HepG2 (cell line): ENCODE measurements around the gene LSMEM2. TPM values are rescaled to one million over a fixed set of nuclear protein-coding genes. Genes with fewer than 3 reads are reported as not detected.

ENCODE experiments used
- CAMTA2 ChIP-seq: sonication (generic); formaldehyde crosslinking; IDR thresholded peaks from 2 replicates; pipeline ENCODE4 v1.4.0; 2020; ENCODE audit warnings: mild to moderate bottlenecking, missing genetic modification reagents, borderline replicate concordance
- CCAR2 ChIP-seq: fragments of 200-400 bp; formaldehyde crosslinking; optimal IDR thresholded peaks from 2 replicates; pipeline ENCODE3; 2018; ENCODE audit warnings: low read depth, mild to moderate bottlenecking, low read length, moderate library complexity
- CENPT ChIP-seq: sonication (generic); formaldehyde crosslinking; IDR thresholded peaks from 2 replicates; pipeline ENCODE4 v1.8.0; 2022; ENCODE audit warnings: low read depth, mild to moderate bottlenecking, moderate library complexity, missing genetic modification reagents
- HNF4G ChIP-seq, 2 experiments: sonication (generic) in 1 of 2; formaldehyde crosslinking in 1 of 2; IDR thresholded peaks; 2 replicates each; pipeline versions ENCODE4 v1.4.0 to v1.6.1; 2011 to 2020; ENCODE audit warnings: borderline replicate concordance in 2 of 2, low read depth in 2 of 2, mild to moderate bottlenecking in 2 of 2, low read length in 1 of 2, missing genetic modification reagents in 1 of 2, moderate library complexity in 1 of 2
- NCOA1 ChIP-seq: sonication (generic); formaldehyde crosslinking; IDR thresholded peaks from 2 replicates; pipeline ENCODE4 v1.9.0; 2021; ENCODE audit warnings: missing genetic modification reagents
- PHF20 ChIP-seq: sonication (generic); formaldehyde crosslinking; IDR thresholded peaks from 2 replicates; pipeline ENCODE4 v1.5.0; 2020; ENCODE audit warnings: mild to moderate bottlenecking, missing genetic modification reagents
- PHF21A ChIP-seq: sonication (generic); formaldehyde crosslinking; IDR thresholded peaks from 2 replicates; pipeline ENCODE4 v1.5.0; 2020; ENCODE audit warnings: mild to moderate bottlenecking, missing genetic modification reagents
- POLR2AphosphoS5 ChIP-seq: IDR thresholded peaks from 2 replicates; pipeline ENCODE4 v1.6.1; 2012; ENCODE audit warnings: low read depth, low read length
- SATB2 ChIP-seq: sonication (generic); formaldehyde crosslinking; IDR thresholded peaks from 2 replicates; pipeline ENCODE4 v1.5.0; 2020; ENCODE audit warnings: missing genetic modification reagents
- TCF7 ChIP-seq: sonication (generic); IDR thresholded peaks from 2 replicates; pipeline ENCODE4 v1.6.1; 2016; ENCODE audit warnings: antibody characterized with exemption, low read depth
- YEATS2 ChIP-seq: sonication (generic); formaldehyde crosslinking; IDR thresholded peaks from 2 replicates; pipeline ENCODE4 v1.4.0; 2020; ENCODE audit warnings: missing genetic modification reagents, borderline replicate concordance
- YEATS4 ChIP-seq: sonication (generic); formaldehyde crosslinking; IDR thresholded peaks from 2 replicates; pipeline ENCODE4 v1.4.0; 2020; ENCODE audit warnings: missing genetic modification reagents, borderline replicate concordance
- ZFYVE20 ChIP-seq: sonication (generic); formaldehyde crosslinking; IDR thresholded peaks from 2 replicates; pipeline ENCODE4 v1.8.0; 2023; ENCODE audit warnings: low read depth, mild to moderate bottlenecking, moderate library complexity, missing genetic modification reagents, borderline replicate concordance
- ZNF562 ChIP-seq: sonication (generic); formaldehyde crosslinking; IDR thresholded peaks from 2 replicates; pipeline ENCODE4 v1.8.0; 2022; ENCODE audit warnings: missing genetic modification reagents, borderline replicate concordance
- ZNF883 ChIP-seq: sonication (generic); formaldehyde crosslinking; IDR thresholded peaks from 2 replicates; pipeline ENCODE4 v1.5.1; 2020; ENCODE audit warnings: mild to moderate bottlenecking, missing genetic modification reagents; ENCODE audit errors: not compliant biosample characterization
- polyA plus RNA-seq, 8 experiments: library from polyadenylated mRNA; depleted of rRNA in 3 of 8; stranded (reverse) in 7 of 8; unstranded in 1 of 8; fragments of >200 nt; fragmentation: Illumina TruSeq in 4 of 8; extraction: Trizol in 4 of 8; gene quantifications; 2 replicates each; pipeline versions ENCODE4 v1.2.1 to v1.2.3, GENCODE V29; 2011 to 2016; ENCODE audit warnings: low read depth in 4 of 8, missing spikeins in 1 of 8, mixed read lengths in 1 of 8; ENCODE audit not compliant: insufficient read depth in 1 of 8
- total RNA-seq, 5 experiments: library from RNA; depleted of rRNA; stranded (reverse); fragments of >200 nt; fragmentation: Illumina TruSeq; extraction: Trizol; gene quantifications; 2 replicates each; pipeline ENCODE4 v1.2.3, GENCODE V29; 2016; ENCODE audit warnings: low read depth in 1 of 5
- TF ChIP-seq, protein P1 (sequence below): sonication (generic); formaldehyde crosslinking; IDR thresholded peaks from 2 replicates; pipeline ENCODE4 v1.4.0; 2020; ENCODE audit warnings: missing genetic modification reagents, borderline replicate concordance
- TF ChIP-seq, protein P2 (sequence below): sonication (generic); formaldehyde crosslinking; IDR thresholded peaks from 2 replicates; pipeline ENCODE4 v1.5.1; 2020; ENCODE audit warnings: mild to moderate bottlenecking, missing genetic modification reagents, moderate library complexity
- TF ChIP-seq, protein P3 (sequence below): sonication (generic); formaldehyde crosslinking; IDR thresholded peaks from 2 replicates; pipeline ENCODE4 v1.5.0; 2020; ENCODE audit warnings: mild to moderate bottlenecking, missing genetic modification reagents
- TF ChIP-seq, protein P4 (sequence below): IDR thresholded peaks from 2 replicates; pipeline ENCODE4 v1.6.1; 2016

LSMEM2 gene
- total and polyA plus RNA-seq, 2 of the 13 experiments (the other 11 are each of a cell fraction or from before 2014, with no cell fraction given), result 0.07 to 0.41 TPM

DNA sequence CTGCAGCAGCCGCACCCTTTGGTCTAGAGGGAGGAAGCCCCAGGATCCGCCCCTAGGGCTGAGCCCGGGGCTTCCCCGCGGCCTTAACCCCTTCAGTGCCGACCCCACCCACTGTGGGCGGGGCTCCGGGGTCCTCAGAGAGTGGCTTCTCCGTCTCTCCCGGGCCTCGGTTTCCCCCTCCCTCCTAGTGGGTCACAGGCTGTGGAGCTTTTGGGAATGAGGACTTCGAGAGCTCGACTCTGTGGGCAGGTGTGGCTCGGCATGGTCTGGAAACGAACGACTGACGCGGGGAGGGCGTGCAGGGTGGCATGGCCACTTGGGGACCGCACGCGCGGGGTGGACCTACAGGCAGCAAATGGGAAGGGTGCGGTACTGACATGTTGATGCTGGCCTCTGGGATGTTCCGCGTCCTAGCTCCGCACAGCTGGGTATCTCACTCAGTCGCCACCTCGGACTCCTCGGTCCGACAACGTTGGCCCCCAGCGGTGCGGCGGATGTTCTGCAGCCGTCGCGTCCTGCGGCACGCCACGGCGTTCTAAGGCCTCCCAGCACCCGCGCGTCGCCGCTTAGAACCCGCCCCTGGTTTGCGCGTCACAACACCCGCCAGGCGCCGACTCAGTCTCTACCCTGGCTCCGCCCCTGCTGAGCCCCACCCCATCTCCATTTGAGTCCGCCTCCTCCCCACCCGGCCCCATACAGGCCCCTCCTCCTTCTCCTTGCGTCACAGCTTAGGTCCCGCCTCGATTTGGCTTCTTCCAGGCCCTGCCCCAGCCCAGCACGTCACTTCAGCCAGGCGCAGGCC, 20.1 kb downstream of the LSMEM2 start, which contains the start of the genes HYAL3 and NAA80 (continued):
- TF ChIP-seq CCAR2 (no peak), YEATS4 (CRISPR knock-in tag) (peak; percentile 67; the same call in 1 of the 2 replicates), ZFYVE20 (CRISPR knock-in tag) (no peak), NCOA1 (CRISPR knock-in tag) (0 out of 2 replicates have a peak, but pooled peaks have one; percentile 12), ZNF883 (CRISPR knock-in tag) (no peak), YEATS2 (CRISPR knock-in tag) (peak; percentile 44; the same call in 1 of the 2 replicates), PHF20 (CRISPR knock-in tag) (peak; percentile 58; the same call in 1 of the 2 replicates), SATB2 (CRISPR knock-in tag) (0 out of 2 replicates have a peak, but pooled peaks have one; percentile 64), CAMTA2 (CRISPR knock-in tag) (no peak), HNF4G (IDR thresholded peaks at IDR 0.05; ENCODE audit: borderline replicate concordance, low read depth, low read length) (no peak), HNF4G (CRISPR knock-in tag; IDR thresholded peaks at IDR 0.05; ENCODE audit: borderline replicate concordance, low read depth) (no peak), ZNF562 (no peak), POLR2AphosphoS5 (peak; percentile 80), PHF21A (CRISPR knock-in tag) (peak; percentile 58; the same call in 1 of the 2 replicates), TCF7 (no peak), CENPT (peak; percentile 92)
- TF ChIP-seq, protein P1, sequence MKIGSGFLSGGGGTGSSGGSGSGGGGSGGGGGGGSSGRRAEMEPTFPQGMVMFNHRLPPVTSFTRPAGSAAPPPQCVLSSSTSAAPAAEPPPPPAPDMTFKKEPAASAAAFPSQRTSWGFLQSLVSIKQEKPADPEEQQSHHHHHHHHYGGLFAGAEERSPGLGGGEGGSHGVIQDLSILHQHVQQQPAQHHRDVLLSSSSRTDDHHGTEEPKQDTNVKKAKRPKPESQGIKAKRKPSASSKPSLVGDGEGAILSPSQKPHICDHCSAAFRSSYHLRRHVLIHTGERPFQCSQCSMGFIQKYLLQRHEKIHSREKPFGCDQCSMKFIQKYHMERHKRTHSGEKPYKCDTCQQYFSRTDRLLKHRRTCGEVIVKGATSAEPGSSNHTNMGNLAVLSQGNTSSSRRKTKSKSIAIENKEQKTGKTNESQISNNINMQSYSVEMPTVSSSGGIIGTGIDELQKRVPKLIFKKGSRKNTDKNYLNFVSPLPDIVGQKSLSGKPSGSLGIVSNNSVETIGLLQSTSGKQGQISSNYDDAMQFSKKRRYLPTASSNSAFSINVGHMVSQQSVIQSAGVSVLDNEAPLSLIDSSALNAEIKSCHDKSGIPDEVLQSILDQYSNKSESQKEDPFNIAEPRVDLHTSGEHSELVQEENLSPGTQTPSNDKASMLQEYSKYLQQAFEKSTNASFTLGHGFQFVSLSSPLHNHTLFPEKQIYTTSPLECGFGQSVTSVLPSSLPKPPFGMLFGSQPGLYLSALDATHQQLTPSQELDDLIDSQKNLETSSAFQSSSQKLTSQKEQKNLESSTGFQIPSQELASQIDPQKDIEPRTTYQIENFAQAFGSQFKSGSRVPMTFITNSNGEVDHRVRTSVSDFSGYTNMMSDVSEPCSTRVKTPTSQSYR (CRISPR knock-in tag), result peak; percentile 4; the same call in 1 of the 2 replicates
- TF ChIP-seq, protein P2, sequence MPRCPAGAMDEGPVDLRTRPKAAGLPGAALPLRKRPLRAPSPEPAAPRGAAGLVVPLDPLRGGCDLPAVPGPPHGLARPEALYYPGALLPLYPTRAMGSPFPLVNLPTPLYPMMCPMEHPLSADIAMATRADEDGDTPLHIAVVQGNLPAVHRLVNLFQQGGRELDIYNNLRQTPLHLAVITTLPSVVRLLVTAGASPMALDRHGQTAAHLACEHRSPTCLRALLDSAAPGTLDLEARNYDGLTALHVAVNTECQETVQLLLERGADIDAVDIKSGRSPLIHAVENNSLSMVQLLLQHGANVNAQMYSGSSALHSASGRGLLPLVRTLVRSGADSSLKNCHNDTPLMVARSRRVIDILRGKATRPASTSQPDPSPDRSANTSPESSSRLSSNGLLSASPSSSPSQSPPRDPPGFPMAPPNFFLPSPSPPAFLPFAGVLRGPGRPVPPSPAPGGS (CRISPR knock-in tag), result peak; percentile 94; the same call in 1 of the 2 replicates
- TF ChIP-seq, protein P3, sequence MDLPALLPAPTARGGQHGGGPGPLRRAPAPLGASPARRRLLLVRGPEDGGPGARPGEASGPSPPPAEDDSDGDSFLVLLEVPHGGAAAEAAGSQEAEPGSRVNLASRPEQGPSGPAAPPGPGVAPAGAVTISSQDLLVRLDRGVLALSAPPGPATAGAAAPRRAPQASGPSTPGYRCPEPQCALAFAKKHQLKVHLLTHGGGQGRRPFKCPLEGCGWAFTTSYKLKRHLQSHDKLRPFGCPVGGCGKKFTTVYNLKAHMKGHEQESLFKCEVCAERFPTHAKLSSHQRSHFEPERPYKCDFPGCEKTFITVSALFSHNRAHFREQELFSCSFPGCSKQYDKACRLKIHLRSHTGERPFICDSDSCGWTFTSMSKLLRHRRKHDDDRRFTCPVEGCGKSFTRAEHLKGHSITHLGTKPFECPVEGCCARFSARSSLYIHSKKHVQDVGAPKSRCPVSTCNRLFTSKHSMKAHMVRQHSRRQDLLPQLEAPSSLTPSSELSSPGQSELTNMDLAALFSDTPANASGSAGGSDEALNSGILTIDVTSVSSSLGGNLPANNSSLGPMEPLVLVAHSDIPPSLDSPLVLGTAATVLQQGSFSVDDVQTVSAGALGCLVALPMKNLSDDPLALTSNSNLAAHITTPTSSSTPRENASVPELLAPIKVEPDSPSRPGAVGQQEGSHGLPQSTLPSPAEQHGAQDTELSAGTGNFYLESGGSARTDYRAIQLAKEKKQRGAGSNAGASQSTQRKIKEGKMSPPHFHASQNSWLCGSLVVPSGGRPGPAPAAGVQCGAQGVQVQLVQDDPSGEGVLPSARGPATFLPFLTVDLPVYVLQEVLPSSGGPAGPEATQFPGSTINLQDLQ (CRISPR knock-in tag), result no peak; the same call in none of the 2 replicates
- TF ChIP-seq, protein P4, sequence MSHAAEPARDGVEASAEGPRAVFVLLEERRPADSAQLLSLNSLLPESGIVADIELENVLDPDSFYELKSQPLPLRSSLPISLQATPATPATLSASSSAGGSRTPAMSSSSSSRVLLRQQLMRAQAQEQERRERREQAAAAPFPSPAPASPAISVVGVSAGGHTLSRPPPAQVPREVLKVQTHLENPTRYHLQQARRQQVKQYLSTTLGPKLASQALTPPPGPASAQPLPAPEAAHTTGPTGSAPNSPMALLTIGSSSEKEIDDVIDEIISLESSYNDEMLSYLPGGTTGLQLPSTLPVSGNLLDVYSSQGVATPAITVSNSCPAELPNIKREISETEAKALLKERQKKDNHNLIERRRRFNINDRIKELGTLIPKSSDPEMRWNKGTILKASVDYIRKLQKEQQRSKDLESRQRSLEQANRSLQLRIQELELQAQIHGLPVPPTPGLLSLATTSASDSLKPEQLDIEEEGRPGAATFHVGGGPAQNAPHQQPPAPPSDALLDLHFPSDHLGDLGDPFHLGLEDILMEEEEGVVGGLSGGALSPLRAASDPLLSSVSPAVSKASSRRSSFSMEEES (CRISPR knock-in tag), result no peak
